Lower leg skin (tissue), 4 donors: ENCODE data around the gene VPS33A. TPM values are rescaled to one million over a fixed set of nuclear protein-coding genes. Genes with fewer than 3 reads are reported as not detected.

Experiments
- DNase-seq, 2 donors: peaks; one replicate each; pipeline ENCODE4 v3.0.0-alpha.2; 2019; ENCODE audit warnings: low spot score in 2 of 2
- H3K4me3 ChIP-seq: fragments of 200-600 bp; sonication (generic); 2 replicates; pipeline ENCODE4 v1.5.1; 2017; ENCODE audit warnings: mild to moderate bottlenecking, low read depth; ENCODE audit not compliant: poor library complexity, severe bottlenecking
- CTCF ChIP-seq, 3 donors: fragments of 450-650 bp; IDR thresholded peaks; one replicate each; pipeline ENCODE4 v1.5.1; 2016; ENCODE audit warnings: antibody characterized with exemption in 3 of 3, mild to moderate bottlenecking in 3 of 3, moderate library complexity in 2 of 3
- POLR2A ChIP-seq, 2 donors: fragments of 450-650 bp; IDR thresholded peaks; one replicate each; pipeline ENCODE4 v1.6.1; 2016 to 2017; ENCODE audit warnings: antibody characterized with exemption in 2 of 2, mild to moderate bottlenecking in 1 of 2, moderate library complexity in 1 of 2
- WGBS, 2 donors: methylation state at CpG; one replicate each; pipeline ENCODE4 v1.1.5; 2018; 5-methylcytosine and 5-hydroxymethylcytosine counted together
- intact Hi-C: fragments of 100-400 bp; cut with DNase I; formaldehyde crosslinking; loops from one replicate; pipeline ENCODE4 v1.15.0; 2023; ENCODE audit warnings: low total_unique reads
- total RNA-seq, 4 donors: library from RNA; depleted of rRNA; stranded (reverse); fragments of >200 nt; gene quantifications; one replicate each; pipeline ENCODE4 v1.1.0, GENCODE V29; 2016

Gene VPS33A
- total RNA-seq, 4 donors from 2014 or later = 13.5 to 22.4 (median 17.3) TPM

DNA sequence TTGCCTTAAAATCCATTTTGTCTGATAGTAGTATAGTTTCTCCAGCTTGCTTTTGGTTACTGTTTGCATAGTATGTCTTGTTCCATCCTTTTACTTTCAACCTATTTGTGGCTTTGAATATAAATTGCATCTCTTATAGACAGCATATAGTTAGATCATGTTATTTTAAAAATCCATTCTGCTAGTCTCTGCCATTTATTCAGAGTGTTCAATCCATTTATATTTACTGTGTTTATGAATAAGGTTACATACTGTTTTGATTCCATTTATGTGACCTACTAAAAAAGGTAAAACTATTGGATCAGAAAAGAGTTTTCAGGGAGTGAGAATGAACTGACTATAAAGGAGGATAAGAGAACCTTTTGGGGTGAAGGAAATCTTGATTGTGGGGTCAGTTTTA, 29.6 kb upstream of the VPS33A start:
- intact Hi-C loops = no loop called here
- H3K4me3 ChIP-seq = no peak overlapping the region
- TF ChIP-seq POLR2A (IDR thresholded peaks at IDR 0.05) (no peak), CTCF (IDR thresholded peaks at IDR 0.05) (no peak)
- DNase-seq = no peak

- TF ChIP-seq POLR2A (IDR thresholded peaks at IDR 0.05) (no peak), CTCF (IDR thresholded peaks at IDR 0.05) (no peak)
- intact Hi-C loops = no loop called here
- no peak overlapping the region for H3K4me3 ChIP-seq
- WGBS, 2 donors = 93 to 98% methylated on average over 3 of the region's 3 CpGs
- DNase-seq = no peak
Measured at GRCh38 chr12:122293081-122293480, 26.8 kb upstream of the VPS33A start.

- WGBS, 2 donors = 92 to 93% methylated on average over 8 of the region's 8 CpGs
- intact Hi-C loops = no loop called here
- TF ChIP-seq POLR2A (IDR thresholded peaks at IDR 0.05) = no peak
- TF ChIP-seq CTCF (IDR thresholded peaks at IDR 0.05) = no peak
- H3K4me3 ChIP-seq = no peak overlapping the region
- no peak for DNase-seq
Measured at GRCh38 chr12:122291431-122291830, 25.1 kb upstream of the VPS33A start.

DNA sequence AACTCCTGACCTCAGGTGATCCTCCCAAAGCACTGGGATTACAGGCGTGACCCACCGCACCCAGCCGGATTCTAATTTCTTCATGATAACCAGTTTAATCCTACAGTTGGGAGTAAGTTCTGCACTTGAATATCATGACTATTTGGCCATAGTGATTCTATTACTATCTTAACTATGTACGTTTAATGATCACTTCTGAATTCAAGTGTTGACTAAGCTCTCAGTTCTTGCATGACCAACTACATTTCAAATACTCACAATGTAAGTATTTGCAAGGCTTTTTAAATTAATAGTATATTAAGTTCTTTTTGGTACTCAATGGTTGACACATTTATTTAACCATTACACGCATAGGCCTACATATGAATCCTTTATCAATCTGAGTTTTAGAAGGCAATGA, 17.4 kb upstream of the VPS33A start:
- no peak overlapping the region for H3K4me3 ChIP-seq
- DNase-seq = no peak
- WGBS, 2 donors = 97 to 98% methylated on average over 5 of the region's 5 CpGs
- no peak for TF ChIP-seq POLR2A (IDR thresholded peaks at IDR 0.05)
- no peak for TF ChIP-seq CTCF (IDR thresholded peaks at IDR 0.05)
- intact Hi-C loops = no loop called here

DNA sequence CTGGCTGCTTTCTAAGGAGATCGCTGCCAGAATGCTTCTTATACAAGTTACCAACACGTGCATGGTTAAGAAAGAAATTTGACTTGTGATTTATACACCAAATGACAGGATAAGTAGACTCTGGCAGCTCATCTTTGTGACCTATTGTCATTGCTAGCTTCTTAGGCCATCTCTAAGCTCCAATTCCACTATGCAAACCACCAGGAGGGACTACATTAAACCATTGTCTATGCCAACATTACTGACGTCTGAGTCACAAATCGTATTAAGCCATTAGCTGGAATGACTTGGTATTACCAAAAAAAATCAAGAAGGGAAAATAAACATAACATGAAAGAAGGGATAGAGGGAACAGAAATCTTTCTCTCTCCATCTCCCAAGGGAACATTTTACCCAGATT, 15.8 kb upstream of the VPS33A start:
- TF ChIP-seq CTCF (IDR thresholded peaks at IDR 0.05) (no peak), POLR2A (IDR thresholded peaks at IDR 0.05) (no peak)
- WGBS, 2 donors = 57 to 66% methylated on average over 4 of the region's 4 CpGs
- DNase-seq = no peak
- intact Hi-C loops = no loop called here
- H3K4me3 ChIP-seq = no peak overlapping the region

GRCh38 chr12:122276242-122276641, 9.9 kb upstream of the VPS33A start:
- no peak for DNase-seq
- WGBS, 2 donors = 74 to 84% methylated on average over 7 of the region's 7 CpGs

More at GRCh38 chr12:122276242-122276641, 9.9 kb upstream of the VPS33A start:
- TF ChIP-seq POLR2A (IDR thresholded peaks at IDR 0.05) (no peak), CTCF (IDR thresholded peaks at IDR 0.05) (no peak)
- intact Hi-C loops = no loop called here
- H3K4me3 ChIP-seq = no peak overlapping the region
